SK-N-SH treated with all-trans-retinoic acid at 6 μM for 48 hours (cell line): ENCODE results near the gene IL1RN.

Experiments used
- ATAC-seq: fragments of 200-7000 bp; cut with Tn5 transposase; 3 replicates; pipeline ENCODE4 v1.9.1; 2020; ENCODE audit warnings: mild to moderate bottlenecking, moderate library complexity
- ARNTL ChIP-seq: fragments of 450-650 bp; formaldehyde crosslinking; IDR thresholded peaks from 2 replicates; pipeline ENCODE4 v1.5.0; 2020; ENCODE audit warnings: low read depth, mild to moderate bottlenecking, moderate library complexity, borderline replicate concordance
- BACH2 ChIP-seq: fragments of 250-450 bp; sonication (Bioruptor Pico); IDR thresholded peaks from 2 replicates; pipeline ENCODE4 v1.9.0; 2021; ENCODE audit warnings: mild to moderate bottlenecking, borderline replicate concordance
- CSDC2 ChIP-seq: fragments of 250-450 bp; sonication (Bioruptor Pico); IDR thresholded peaks from 2 replicates; pipeline ENCODE4 v1.5.0; 2020; ENCODE audit warnings: mild to moderate bottlenecking, moderate library complexity
- ESRRG ChIP-seq: fragments of 250-450 bp; sonication (Bioruptor Pico); IDR thresholded peaks from 2 replicates; pipeline ENCODE4 v1.6.1; 2021; ENCODE audit warnings: mild to moderate bottlenecking
- GLIS3 ChIP-seq: fragments of 250-450 bp; sonication (Bioruptor Pico); IDR thresholded peaks from 2 replicates; pipeline ENCODE4 v1.5.0; 2020; ENCODE audit warnings: mild to moderate bottlenecking, moderate library complexity
- ISL1 ChIP-seq: fragments of 250-450 bp; sonication (Bioruptor Pico); IDR thresholded peaks from 2 replicates; pipeline ENCODE4 v2.1.2; 2022; ENCODE audit warnings: mild to moderate bottlenecking, moderate library complexity
- OSR1 ChIP-seq: fragments of 250-450 bp; sonication (Bioruptor Pico); IDR thresholded peaks from 2 replicates; pipeline ENCODE4 v1.8.0; 2022; ENCODE audit warnings: moderate library complexity, mild to moderate bottlenecking, inconsistent platforms
- PPARA ChIP-seq: fragments of 250-450 bp; sonication (Bioruptor Pico); IDR thresholded peaks from 2 replicates; pipeline ENCODE4 v1.5.0; 2020; ENCODE audit warnings: mild to moderate bottlenecking, borderline replicate concordance
- SNAI2 ChIP-seq: fragments of 250-450 bp; sonication (Bioruptor Pico); IDR thresholded peaks from 2 replicates; pipeline ENCODE4 v1.5.0; 2020; ENCODE audit warnings: mild to moderate bottlenecking, moderate library complexity
- TCF4 ChIP-seq: fragments of 250-450 bp; sonication (Bioruptor Pico); IDR thresholded peaks from 2 replicates; pipeline ENCODE4 v1.8.0; 2021; ENCODE audit warnings: mild to moderate bottlenecking, moderate library complexity, borderline replicate concordance
- TOX ChIP-seq: fragments of 250-450 bp; sonication (Bioruptor Pico); IDR thresholded peaks from 2 replicates; pipeline ENCODE4 v1.8.0; 2021; ENCODE audit warnings: mild to moderate bottlenecking, moderate library complexity, borderline replicate concordance
- ZC3H10 ChIP-seq: fragments of 250-450 bp; sonication (Bioruptor Pico); IDR thresholded peaks from 2 replicates; pipeline ENCODE4 v1.5.1; 2021; ENCODE audit warnings: mild to moderate bottlenecking, moderate library complexity
- ZFP3 ChIP-seq: fragments of 250-450 bp; sonication (Bioruptor Pico); IDR thresholded peaks from 2 replicates; pipeline ENCODE4 v1.5.0; 2020; ENCODE audit warnings: mild to moderate bottlenecking, moderate library complexity
- ZNF565 ChIP-seq: fragments of 450-650 bp; formaldehyde crosslinking; conservative IDR thresholded peaks from 2 replicates; pipeline ENCODE4 v1.5.0; 2020; ENCODE audit warnings: low read depth, mild to moderate bottlenecking, moderate library complexity
- ZNF70 ChIP-seq: fragments of 450-650 bp; formaldehyde crosslinking; IDR thresholded peaks from 2 replicates; pipeline ENCODE4 v1.5.0; 2020; ENCODE audit warnings: mild to moderate bottlenecking, moderate library complexity
- ZNF8 ChIP-seq: fragments of 450-650 bp; formaldehyde crosslinking; IDR thresholded peaks from 2 replicates; pipeline ENCODE4 v1.5.0; 2020; ENCODE audit warnings: mild to moderate bottlenecking, moderate library complexity
- TF ChIP-seq, protein P1 (sequence below): fragments of 250-450 bp; sonication (Bioruptor Pico); IDR thresholded peaks from 2 replicates; pipeline ENCODE4 v1.5.1; 2021; ENCODE audit warnings: mild to moderate bottlenecking, moderate library complexity
- TF ChIP-seq, protein P2 (sequence below): fragments of 250-450 bp; sonication (Bioruptor Pico); IDR thresholded peaks from 2 replicates; pipeline ENCODE4 v1.8.0; 2021; ENCODE audit warnings: low read depth, mild to moderate bottlenecking, moderate library complexity, borderline replicate concordance
- TF ChIP-seq, protein P3 (sequence below): fragments of 250-450 bp; sonication (Bioruptor Pico); IDR thresholded peaks from 2 replicates; pipeline ENCODE4 v1.5.0; 2020; ENCODE audit warnings: mild to moderate bottlenecking, moderate library complexity
- TF ChIP-seq, protein P4 (sequence below): fragments of 250-450 bp; sonication (Bioruptor Pico); IDR thresholded peaks from 2 replicates; pipeline ENCODE4 v1.8.0; 2020; ENCODE audit warnings: mild to moderate bottlenecking, moderate library complexity, borderline replicate concordance
- TF ChIP-seq, protein P5 (sequence below): fragments of 250-450 bp; sonication (Bioruptor Pico); IDR thresholded peaks from 2 replicates; pipeline ENCODE4 v1.5.1; 2020; ENCODE audit warnings: low read depth, mild to moderate bottlenecking, moderate library complexity

IL1RN gene

DNA sequence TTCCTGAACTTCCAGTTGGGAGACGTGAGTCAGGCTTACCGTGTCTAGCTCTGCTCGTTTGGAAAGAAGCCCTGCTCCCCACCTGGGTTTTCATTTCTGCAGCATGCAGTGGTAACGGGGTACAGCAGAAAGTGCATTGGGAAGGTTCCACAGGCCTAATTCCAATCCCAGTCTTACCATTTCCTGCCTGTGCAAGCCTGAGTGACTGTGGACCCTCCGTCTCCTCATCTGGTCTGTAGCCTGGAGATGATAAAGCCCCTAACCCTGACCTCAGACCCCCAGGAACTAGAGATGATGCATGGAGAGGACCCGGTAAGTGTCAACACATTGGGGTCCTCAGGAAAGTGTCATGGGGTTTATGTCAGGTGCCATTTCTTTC lies 40.6 kb downstream of the IL1RN start (continued):
- no peak for TF ChIP-seq TOX (CRISPR knock-in tag)
- TF ChIP-seq ZNF70 (CRISPR knock-in tag) = no peak

DNA sequence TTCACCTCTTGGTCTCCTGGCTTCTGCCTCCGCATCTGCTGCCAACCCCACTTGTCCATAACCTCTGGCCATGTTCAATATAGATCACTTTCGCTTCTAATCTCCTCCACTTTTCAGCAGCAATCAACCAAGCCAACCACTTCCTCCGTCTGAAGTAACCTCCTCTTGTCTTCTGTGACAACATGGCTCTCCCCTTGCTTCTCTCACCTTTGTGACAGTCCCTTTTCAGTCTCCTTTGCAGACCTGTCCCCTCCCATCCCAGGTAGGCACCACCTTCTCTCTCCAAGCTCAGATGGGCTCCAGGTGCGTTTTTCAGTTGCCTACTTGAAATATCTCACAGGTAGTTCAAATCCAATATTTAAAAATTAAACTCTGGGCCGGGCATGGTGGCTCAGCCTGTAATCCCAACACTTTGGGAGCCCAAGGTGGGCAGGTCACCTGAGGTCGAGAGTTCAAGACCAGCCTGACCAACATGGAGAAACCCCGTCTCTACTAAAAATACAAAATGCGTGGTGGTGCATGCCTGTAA lies 41.7 kb downstream of the IL1RN start:
- TF ChIP-seq, protein P1, sequence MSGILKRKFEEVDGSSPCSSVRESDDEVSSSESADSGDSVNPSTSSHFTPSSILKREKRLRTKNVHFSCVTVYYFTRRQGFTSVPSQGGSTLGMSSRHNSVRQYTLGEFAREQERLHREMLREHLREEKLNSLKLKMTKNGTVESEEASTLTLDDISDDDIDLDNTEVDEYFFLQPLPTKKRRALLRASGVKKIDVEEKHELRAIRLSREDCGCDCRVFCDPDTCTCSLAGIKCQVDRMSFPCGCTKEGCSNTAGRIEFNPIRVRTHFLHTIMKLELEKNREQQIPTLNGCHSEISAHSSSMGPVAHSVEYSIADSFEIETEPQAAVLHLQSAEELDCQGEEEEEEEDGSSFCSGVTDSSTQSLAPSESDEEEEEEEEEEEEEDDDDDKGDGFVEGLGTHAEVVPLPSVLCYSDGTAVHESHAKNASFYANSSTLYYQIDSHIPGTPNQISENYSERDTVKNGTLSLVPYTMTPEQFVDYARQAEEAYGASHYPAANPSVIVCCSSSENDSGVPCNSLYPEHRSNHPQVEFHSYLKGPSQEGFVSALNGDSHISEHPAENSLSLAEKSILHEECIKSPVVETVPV = no peak
- TF ChIP-seq BACH2 (CRISPR knock-in tag) (no peak), ISL1 (CRISPR knock-in tag) (no peak), CSDC2 (CRISPR knock-in tag) (no peak)
- no peak for ATAC-seq

DNA sequence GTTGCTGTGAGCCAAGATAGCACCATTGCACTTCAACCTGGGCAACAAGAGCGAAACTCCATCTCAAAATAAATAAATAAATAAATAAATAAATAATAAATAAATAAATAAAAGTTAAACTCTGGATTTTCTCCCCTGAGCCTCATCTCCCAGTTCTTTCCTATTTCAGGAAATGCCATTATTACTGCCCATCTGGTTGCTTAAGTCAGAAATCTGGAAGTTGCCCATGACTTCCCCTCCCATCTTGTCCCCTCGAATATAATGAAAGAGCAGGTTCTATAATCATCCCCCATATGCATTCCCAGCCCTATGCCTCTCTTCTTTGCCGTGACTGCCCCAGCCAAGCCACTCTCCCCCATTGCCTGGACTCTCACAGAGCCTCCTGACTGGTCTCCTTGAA lies 42.2 kb downstream of the IL1RN start:
- TF ChIP-seq ARNTL (CRISPR knock-in tag) (no peak), ESRRG (no peak), ZNF565 (CRISPR knock-in tag) (no peak), ZNF8 (CRISPR knock-in tag) (no peak), GLIS3 (CRISPR knock-in tag) (no peak), TCF4 (CRISPR knock-in tag) (no peak), CSDC2 (CRISPR knock-in tag) (no peak), ZC3H10 (CRISPR knock-in tag) (no peak), OSR1 (CRISPR knock-in tag) (no peak), SNAI2 (CRISPR knock-in tag) (no peak), ISL1 (CRISPR knock-in tag) (no peak), ZFP3 (CRISPR knock-in tag) (no peak), PPARA (CRISPR knock-in tag) (no peak)
- TF ChIP-seq, protein P2, sequence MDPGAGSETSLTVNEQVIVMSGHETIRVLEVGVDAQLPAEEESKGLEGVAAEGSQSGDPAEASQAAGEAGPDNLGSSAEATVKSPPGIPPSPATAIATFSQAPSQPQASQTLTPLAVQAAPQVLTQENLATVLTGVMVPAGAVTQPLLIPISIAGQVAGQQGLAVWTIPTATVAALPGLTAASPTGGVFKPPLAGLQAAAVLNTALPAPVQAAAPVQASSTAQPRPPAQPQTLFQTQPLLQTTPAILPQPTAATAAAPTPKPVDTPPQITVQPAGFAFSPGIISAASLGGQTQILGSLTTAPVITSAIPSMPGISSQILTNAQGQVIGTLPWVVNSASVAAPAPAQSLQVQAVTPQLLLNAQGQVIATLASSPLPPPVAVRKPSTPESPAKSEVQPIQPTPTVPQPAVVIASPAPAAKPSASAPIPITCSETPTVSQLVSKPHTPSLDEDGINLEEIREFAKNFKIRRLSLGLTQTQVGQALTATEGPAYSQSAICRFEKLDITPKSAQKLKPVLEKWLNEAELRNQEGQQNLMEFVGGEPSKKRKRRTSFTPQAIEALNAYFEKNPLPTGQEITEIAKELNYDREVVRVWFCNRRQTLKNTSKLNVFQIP (CRISPR knock-in tag) = no peak
- TF ChIP-seq, protein P1 = no peak
- TF ChIP-seq, protein P3, sequence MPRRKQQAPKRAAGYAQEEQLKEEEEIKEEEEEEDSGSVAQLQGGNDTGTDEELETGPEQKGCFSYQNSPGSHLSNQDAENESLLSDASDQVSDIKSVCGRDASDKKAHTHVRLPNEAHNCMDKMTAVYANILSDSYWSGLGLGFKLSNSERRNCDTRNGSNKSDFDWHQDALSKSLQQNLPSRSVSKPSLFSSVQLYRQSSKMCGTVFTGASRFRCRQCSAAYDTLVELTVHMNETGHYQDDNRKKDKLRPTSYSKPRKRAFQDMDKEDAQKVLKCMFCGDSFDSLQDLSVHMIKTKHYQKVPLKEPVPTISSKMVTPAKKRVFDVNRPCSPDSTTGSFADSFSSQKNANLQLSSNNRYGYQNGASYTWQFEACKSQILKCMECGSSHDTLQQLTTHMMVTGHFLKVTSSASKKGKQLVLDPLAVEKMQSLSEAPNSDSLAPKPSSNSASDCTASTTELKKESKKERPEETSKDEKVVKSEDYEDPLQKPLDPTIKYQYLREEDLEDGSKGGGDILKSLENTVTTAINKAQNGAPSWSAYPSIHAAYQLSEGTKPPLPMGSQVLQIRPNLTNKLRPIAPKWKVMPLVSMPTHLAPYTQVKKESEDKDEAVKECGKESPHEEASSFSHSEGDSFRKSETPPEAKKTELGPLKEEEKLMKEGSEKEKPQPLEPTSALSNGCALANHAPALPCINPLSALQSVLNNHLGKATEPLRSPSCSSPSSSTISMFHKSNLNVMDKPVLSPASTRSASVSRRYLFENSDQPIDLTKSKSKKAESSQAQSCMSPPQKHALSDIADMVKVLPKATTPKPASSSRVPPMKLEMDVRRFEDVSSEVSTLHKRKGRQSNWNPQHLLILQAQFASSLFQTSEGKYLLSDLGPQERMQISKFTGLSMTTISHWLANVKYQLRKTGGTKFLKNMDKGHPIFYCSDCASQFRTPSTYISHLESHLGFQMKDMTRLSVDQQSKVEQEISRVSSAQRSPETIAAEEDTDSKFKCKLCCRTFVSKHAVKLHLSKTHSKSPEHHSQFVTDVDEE (CRISPR knock-in tag) = no peak
- TF ChIP-seq, protein P4, sequence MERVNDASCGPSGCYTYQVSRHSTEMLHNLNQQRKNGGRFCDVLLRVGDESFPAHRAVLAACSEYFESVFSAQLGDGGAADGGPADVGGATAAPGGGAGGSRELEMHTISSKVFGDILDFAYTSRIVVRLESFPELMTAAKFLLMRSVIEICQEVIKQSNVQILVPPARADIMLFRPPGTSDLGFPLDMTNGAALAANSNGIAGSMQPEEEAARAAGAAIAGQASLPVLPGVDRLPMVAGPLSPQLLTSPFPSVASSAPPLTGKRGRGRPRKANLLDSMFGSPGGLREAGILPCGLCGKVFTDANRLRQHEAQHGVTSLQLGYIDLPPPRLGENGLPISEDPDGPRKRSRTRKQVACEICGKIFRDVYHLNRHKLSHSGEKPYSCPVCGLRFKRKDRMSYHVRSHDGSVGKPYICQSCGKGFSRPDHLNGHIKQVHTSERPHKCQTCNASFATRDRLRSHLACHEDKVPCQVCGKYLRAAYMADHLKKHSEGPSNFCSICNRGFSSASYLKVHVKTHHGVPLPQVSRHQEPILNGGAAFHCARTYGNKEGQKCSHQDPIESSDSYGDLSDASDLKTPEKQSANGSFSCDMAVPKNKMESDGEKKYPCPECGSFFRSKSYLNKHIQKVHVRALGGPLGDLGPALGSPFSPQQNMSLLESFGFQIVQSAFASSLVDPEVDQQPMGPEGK = no peak
- TF ChIP-seq, protein P5, sequence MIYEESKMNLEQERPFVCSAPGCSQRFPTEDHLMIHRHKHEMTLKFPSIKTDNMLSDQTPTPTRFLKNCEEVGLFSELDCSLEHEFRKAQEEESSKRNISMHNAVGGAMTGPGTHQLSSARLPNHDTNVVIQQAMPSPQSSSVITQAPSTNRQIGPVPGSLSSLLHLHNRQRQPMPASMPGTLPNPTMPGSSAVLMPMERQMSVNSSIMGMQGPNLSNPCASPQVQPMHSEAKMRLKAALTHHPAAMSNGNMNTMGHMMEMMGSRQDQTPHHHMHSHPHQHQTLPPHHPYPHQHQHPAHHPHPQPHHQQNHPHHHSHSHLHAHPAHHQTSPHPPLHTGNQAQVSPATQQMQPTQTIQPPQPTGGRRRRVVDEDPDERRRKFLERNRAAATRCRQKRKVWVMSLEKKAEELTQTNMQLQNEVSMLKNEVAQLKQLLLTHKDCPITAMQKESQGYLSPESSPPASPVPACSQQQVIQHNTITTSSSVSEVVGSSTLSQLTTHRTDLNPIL = no peak
- no peak for ATAC-seq
